Stimulated activated CD4-positive, alpha-beta T cell treated with anti-CD3 and anti-CD28 coated beads, TNF-alpha, amount 100 ng/mL, for 4 hours (primary cell): ENCODE data around the gene EXPH5.

Experiments used
- DNase-seq, 3 experiments: peaks; one replicate each; pipeline ENCODE4 v3.0.0-alpha.2; 2020; ENCODE audit warnings: low read depth in 3 of 3

The EXPH5 gene

GRCh38 chr11:108468478-108468864 is 125.1 kb downstream of the EXPH5 start:
- no peak for DNase-seq

- peak; percentile 83 to 94 (median 92) for DNase-seq
Measured at GRCh38 chr11:108467091-108467823, 126.3 kb downstream of the EXPH5 start, which contains the start of gene C11orf65. Gene C11orf65, minus strand, starts transcription at chr11:108467529. Its CDS starts 5,970 bp downstream, at chr11:108461559.

DNA sequence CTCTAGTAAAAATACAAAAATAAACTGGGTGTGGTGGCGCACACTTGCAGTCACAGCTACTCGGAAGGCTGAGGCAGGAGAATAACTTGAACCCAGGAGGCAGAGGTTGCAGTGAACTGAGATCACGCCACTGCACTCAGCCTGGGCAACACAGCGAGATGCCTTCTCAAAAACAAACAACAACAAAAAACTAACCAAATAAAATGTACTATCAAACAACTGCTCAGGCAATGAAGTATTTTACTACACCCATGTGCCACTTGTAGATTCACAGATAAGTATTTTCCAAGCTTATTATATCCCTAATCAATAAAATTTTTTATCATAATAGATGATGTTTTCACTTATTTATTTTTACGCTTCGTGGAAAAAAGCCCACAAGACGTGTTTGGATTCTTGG is 127.2 kb downstream of the EXPH5 start:
- DNase-seq, result no peak
